Endodermal cell (in vitro differentiated cells): ENCODE measurements around the gene IL6R. TPM values are rescaled to one million over a fixed set of nuclear protein-coding genes. Genes with fewer than 3 reads are reported as not detected.

Experiments
- DNase-seq: peaks from one replicate; pipeline ENCODE4 v3.0.0-alpha.2; 2017
- H3K27ac ChIP-seq: 2 replicates; pipeline ENCODE4 v1.5.1; 2013; ENCODE audit warnings: mild to moderate bottlenecking, low read depth, low read length, moderate library complexity
- H3K27me3 ChIP-seq: 2 replicates; pipeline ENCODE4 v1.6.1; 2013; ENCODE audit warnings: mild to moderate bottlenecking, low read length, moderate library complexity; ENCODE audit not compliant: insufficient read depth, control insufficient read depth, poor library complexity, severe bottlenecking
- H3K36me3 ChIP-seq: 2 replicates; pipeline ENCODE4 v1.7.0; 2013; ENCODE audit warnings: mild to moderate bottlenecking, low read length, moderate library complexity; ENCODE audit not compliant: control insufficient read depth, insufficient read depth
- H3K4me1 ChIP-seq: one replicate; pipeline ENCODE4 v1.7.0; 2013; ENCODE audit warnings: low read length; ENCODE audit not compliant: control insufficient read depth, insufficient read depth
- H3K4me3 ChIP-seq: 2 replicates; pipeline ENCODE4 v1.5.1; 2013; ENCODE audit warnings: mild to moderate bottlenecking, low read length, moderate library complexity
- H3K9ac ChIP-seq: 2 replicates; pipeline ENCODE4 v1.6.1; 2013; ENCODE audit warnings: mild to moderate bottlenecking, low read length, moderate library complexity; ENCODE audit not compliant: poor library complexity, severe bottlenecking; ENCODE audit errors: extremely low read depth
- H3K9me3 ChIP-seq: 2 replicates; pipeline ENCODE4 v1.6.1; 2013; ENCODE audit warnings: mild to moderate bottlenecking, low read length, moderate library complexity; ENCODE audit not compliant: control insufficient read depth
- H3K27ac Mint-ChIP-seq: 2 replicates; pipeline ENCODE4 v1.8.0; 2020; ENCODE audit warnings: mixed read lengths
- H3K27me3 Mint-ChIP-seq: 2 replicates; pipeline ENCODE4 v1.8.0; 2021; ENCODE audit warnings: mild to moderate bottlenecking, mixed read lengths; ENCODE audit not compliant: insufficient read depth
- H3K36me3 Mint-ChIP-seq: 2 replicates; pipeline ENCODE4 v1.8.0; 2020; ENCODE audit warnings: low read depth, mixed read lengths
- H3K4me1 Mint-ChIP-seq: 2 replicates; pipeline ENCODE4 v1.8.0; 2020; ENCODE audit warnings: mixed read lengths
- H3K4me3 Mint-ChIP-seq: 2 replicates; pipeline ENCODE4 v1.8.0; 2020; ENCODE audit warnings: mild to moderate bottlenecking, moderate library complexity, mixed read lengths
- H3K9me3 Mint-ChIP-seq: 2 replicates; pipeline ENCODE4 v1.8.0; 2020; ENCODE audit warnings: mild to moderate bottlenecking, mixed read lengths
- WGBS, 2 experiments: methylation state at CpG; one replicate each; pipeline versions ENCODE4 v1.1.5 to v1.1.7; 2013; ENCODE audit warnings: missing lambda C conversion rate in 2 of 2, mixed read lengths in 1 of 2; ENCODE audit not compliant: insufficient coverage in 1 of 2, insufficient read length in 1 of 2; 5-methylcytosine and 5-hydroxymethylcytosine counted together
- total RNA-seq, 2 donors: library from RNA; stranded (reverse); fragmentation: NEBNext Ultra II Directional in 1 of 2; extraction: Animal tissue kit (Norgen Biotek cat#: 25700) in 1 of 2; gene quantifications; 2 replicates in 1 of 2; 3 replicates in 1 of 2; pipeline ENCODE4 v1.2.1, GENCODE V29; 2021
- TF ChIP-seq, protein P1 (sequence below): fragments of 200-600 bp; sonication (generic); conservative IDR thresholded peaks from 2 replicates; pipeline ENCODE4 v1.5.0; 2021; ENCODE audit warnings: antibody characterized with exemption, mild to moderate bottlenecking

Gene IL6R
- total RNA-seq, 2 donors from 2014 or later, result 0.77 to 1.0 TPM

- TF ChIP-seq, protein P1, sequence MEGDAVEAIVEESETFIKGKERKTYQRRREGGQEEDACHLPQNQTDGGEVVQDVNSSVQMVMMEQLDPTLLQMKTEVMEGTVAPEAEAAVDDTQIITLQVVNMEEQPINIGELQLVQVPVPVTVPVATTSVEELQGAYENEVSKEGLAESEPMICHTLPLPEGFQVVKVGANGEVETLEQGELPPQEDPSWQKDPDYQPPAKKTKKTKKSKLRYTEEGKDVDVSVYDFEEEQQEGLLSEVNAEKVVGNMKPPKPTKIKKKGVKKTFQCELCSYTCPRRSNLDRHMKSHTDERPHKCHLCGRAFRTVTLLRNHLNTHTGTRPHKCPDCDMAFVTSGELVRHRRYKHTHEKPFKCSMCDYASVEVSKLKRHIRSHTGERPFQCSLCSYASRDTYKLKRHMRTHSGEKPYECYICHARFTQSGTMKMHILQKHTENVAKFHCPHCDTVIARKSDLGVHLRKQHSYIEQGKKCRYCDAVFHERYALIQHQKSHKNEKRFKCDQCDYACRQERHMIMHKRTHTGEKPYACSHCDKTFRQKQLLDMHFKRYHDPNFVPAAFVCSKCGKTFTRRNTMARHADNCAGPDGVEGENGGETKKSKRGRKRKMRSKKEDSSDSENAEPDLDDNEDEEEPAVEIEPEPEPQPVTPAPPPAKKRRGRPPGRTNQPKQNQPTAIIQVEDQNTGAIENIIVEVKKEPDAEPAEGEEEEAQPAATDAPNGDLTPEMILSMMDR, result peak; percentile 67
- Histone ChIP-seq H3K9ac (no peak overlapping the region), H3K27me3 (no peaks in the 10 kb centered on the region), H3K9me3 (no peaks in the 10 kb centered on the region), H3K27ac (no peak overlapping the region), H3K4me1 (peaks cover 3% of the 10 kb centered on the region), H3K36me3 (no peaks in the 10 kb centered on the region), H3K4me3 (no peak overlapping the region)
- DNase-seq, result peak; percentile 57
- Mint-ChIP-seq H3K4me1 (peaks cover 5% of the 10 kb centered on the region), H3K4me3 (no peak overlapping the region), H3K27ac (no peak overlapping the region), H3K27me3 (no peaks in the 10 kb centered on the region), H3K9me3 (no peaks in the 10 kb centered on the region), H3K36me3 (no peaks in the 10 kb centered on the region)
- 79 to 88% methylated on average over 1 to 8 of the region's 8 CpGs for WGBS, 2 experiments
Observed at GRCh38 chr1:154466921-154467417, 61.8 kb downstream of the IL6R start.

DNA sequence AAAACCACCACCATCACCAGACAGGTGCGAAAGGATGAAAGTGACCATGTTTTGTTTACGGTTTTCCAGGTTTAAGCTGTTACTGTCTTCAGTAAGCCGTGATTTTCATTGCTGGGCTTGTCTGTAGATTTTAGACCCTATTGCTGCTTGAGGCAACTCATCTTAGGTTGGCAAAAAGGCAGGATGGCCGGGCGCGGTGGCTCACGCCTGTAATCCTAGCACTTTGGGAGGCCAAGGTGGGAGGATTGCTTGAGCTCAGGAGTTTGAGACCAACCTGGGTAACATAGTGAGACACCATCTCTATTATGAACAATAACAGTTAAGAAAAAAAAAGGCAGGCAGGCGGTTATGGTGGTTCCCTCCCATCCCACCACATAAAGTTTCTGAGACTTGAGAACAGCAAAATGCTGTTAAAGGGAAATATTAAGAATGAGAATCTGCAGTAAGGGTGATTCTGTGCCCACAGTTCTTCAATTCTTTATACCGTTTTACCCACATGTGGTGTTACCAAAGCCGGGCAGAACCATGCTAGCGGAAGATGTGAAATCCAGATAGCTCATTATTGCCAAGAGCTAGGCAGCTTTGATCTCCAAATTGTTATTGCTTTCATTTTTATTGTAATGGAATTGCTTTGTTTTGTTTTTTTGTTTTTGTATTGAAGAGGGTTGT lies 62.4 kb downstream of the IL6R start:
- no peak overlapping the region for H3K4me3 ChIP-seq
- TF ChIP-seq, protein P1, result no peak
- peaks cover 3% of the 10 kb centered on the region for H3K4me1 ChIP-seq
- no peaks in the 10 kb centered on the region for H3K9me3 ChIP-seq
- Mint-ChIP-seq H3K27ac (no peak overlapping the region), H3K4me1 (peaks cover 5% of the 10 kb centered on the region), H3K9me3 (no peaks in the 10 kb centered on the region), H3K4me3 (no peak overlapping the region), H3K27me3 (no peaks in the 10 kb centered on the region), H3K36me3 (no peaks in the 10 kb centered on the region)
- WGBS, 2 experiments, result 92 to 93% methylated on average over 10 to 11 of the region's 11 CpGs
- no peak for DNase-seq
- H3K27ac ChIP-seq, result no peak overlapping the region
- H3K36me3 ChIP-seq, result no peaks in the 10 kb centered on the region
- H3K27me3 ChIP-seq, result no peaks in the 10 kb centered on the region
- no peak overlapping the region for H3K9ac ChIP-seq

- DNase-seq, result no peak
- no peak overlapping the region for H3K4me3 Mint-ChIP-seq
- H3K27me3 Mint-ChIP-seq, result no peaks in the 10 kb centered on the region
- H3K27me3 ChIP-seq, result no peaks in the 10 kb centered on the region
- no peak overlapping the region for H3K27ac Mint-ChIP-seq
- H3K4me3 ChIP-seq, result no peak overlapping the region
- TF ChIP-seq, protein P1, result no peak
- no peaks in the 10 kb centered on the region for H3K36me3 Mint-ChIP-seq
- no peaks in the 10 kb centered on the region for H3K36me3 ChIP-seq
- H3K9ac ChIP-seq, result no peak overlapping the region
- no peaks in the 10 kb centered on the region for H3K9me3 Mint-ChIP-seq
- H3K9me3 ChIP-seq, result no peaks in the 10 kb centered on the region
- WGBS, 2 experiments, result 75 to 86% methylated on average over 6 to 12 of the region's 12 CpGs
- peaks cover 3% of the 10 kb centered on the region for H3K4me1 ChIP-seq
- peak overlapping the region; percentile 44 for H3K27ac ChIP-seq
- peaks cover 5% of the 10 kb centered on the region for H3K4me1 Mint-ChIP-seq
Observed at GRCh38 chr1:154468535-154469250, 63.5 kb downstream of the IL6R start.
